UCSD-AML1 (cell line): Measurements from ENCODE around the gene ELMOD1.

Experiments
- DNase-seq: peaks from one replicate; lab custom pipeline; 2025; ENCODE audit not compliant: unreplicated experiment; lab: John Stamatoyannopoulos, UW

ELMOD1 gene

GRCh38 chr11:107683807-107684206 is 92.9 kb downstream of the ELMOD1 start:
- no peak for DNase-seq

- DNase-seq = no peak
Measured at GRCh38 chr11:107688322-107688918, 97.5 kb downstream of the ELMOD1 start.

DNA sequence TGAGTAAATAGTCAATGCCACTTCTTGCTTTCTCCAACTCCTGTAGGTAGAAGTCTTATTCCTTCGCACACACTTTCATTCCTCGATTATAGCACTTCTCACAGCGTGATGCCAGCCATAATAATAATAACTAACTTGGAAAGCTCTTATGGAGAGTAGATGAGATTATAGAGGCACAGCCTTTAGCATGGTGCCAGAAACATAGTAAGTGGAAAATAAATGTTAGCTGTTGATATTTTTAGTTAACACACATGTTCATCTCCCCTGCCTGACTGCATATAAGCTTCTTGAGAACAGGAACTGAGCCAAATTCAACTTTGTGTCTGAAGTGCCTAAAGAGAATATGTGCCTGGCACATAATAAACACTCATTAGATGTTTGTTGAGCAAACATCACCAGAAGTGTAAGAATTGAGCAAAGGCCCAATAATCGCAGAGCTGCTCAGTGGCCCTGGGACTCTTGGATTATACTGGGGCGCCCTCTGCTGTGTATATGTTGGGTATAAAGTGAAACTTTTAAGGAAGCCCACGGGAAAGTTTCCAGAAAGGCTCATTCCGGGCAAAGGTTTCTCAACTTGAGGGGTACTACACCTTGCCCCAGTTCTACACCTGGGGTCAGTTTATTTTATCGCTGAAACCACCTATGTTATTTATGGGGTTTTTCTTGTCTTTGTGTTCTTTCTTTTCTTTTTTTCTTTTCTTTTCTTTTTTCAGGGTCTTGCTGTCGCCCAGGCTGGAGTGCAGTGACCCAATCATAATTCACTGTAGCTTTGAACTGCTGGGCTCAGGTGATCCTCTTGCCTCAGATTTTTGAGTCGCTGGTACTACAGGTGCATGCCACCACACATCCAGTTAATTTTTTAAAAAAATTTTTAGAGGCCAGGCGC is 98.6 kb downstream of the ELMOD1 start:
- peak; percentile 41 for DNase-seq

DNA sequence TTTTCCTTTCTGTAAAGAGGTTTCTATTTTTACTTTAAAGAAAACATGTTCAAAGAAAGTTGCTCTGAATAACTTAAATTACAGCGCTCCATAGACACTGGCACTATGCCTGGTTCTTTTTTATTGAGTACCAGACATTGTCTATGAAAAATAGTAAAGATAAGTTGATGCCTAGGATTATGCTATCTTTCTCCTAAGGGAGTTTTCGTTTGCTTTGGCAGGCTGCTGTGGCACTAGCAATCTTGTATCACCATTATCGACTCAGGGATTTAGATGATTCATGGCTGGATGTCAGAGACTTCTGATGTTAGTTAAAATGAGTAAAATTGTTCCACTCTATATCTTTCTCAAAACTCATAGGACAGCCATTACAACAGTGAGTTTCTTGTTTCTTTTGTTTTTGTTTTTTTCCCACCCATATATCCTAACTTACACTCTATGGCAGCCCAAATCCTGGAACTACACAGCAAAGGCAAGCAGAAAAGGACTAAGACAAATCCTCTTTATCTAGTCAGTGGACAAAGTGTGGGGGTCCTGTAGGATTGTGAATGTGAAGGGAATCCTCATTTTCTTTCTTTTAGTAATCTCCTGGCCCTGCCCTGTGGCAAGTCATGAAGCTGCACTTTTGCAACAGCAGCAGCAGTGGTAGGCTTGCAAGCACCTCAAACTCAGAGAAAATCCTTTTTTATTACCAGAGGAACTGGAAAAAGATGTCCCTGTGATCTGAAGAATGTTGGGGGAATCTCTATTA is 100.2 kb downstream of the ELMOD1 start:
- no peak for DNase-seq

- DNase-seq = no peak
Measured at GRCh38 chr11:107695446-107695845, 104.5 kb downstream of the ELMOD1 start.

- no peak for DNase-seq
Measured at GRCh38 chr11:107696140-107696539, 105.2 kb downstream of the ELMOD1 start.

GRCh38 chr11:107697291-107697690 is 106.3 kb downstream of the ELMOD1 start:
- no peak for DNase-seq

DNA sequence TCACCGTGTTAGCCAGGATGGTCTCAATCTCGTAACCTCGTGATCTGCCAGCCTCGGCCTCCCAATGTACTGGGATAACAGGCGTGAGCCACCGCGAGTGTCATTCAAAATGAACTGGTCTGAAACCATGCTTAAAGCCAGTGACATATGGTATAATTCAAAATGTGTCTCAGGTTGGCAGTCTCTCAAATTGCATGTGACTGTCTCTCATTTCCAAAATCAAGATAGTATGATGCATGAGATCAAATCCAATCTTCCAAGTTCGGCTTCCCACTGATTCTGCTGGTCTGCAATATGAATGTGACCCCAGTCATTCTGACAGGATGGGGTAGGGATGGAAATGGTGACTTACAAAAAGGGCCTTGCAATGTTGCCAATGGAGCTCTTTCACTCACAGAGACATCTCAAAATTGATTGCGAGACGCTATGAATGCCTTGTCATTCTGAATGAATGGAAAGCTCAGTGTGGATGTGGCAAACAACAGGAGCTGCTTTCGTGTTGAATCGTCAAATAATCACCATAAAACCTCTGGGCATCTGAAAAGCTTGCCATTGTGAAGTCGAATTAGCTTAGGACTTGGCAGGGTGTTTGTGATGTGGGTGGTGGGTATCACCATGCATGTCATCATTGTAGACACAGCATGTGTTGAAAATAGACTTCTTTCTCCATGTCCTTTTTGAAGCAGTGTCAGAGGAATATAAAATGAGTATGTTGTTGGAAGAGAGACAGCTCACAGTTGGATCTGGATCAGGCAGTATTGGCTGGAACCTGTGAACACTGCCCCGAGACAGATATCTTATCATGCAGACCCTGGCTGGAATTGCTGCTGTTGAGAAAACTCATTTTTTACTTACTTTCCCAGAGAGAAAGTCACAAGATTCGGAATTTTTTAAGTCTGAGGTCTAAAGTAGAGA is 108.7 kb downstream of the ELMOD1 start:
- no peak for DNase-seq

GRCh38 chr11:107702109-107702660 is 111.2 kb downstream of the ELMOD1 start:
- no peak for DNase-seq

DNA sequence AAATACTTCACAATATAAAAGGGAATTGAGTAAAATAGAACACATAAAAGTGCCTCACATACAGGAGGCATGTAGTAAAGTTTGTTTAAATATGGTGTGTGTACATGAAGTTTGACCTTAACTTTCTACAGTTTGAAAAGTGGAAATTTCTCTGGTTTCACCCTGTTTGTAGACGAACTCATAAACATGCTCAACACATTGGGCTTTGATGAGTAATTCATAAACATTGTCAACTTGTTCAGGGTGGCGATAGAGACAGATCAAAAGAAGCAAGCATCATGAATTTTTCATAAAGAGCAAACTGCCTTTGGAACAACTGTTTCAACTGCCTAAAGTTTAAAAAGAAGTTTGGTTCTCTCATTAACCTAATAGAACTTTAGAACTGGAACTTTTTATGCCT is 111.8 kb downstream of the ELMOD1 start:
- DNase-seq = no peak

- no peak for DNase-seq
Measured at GRCh38 chr11:107704451-107704850, 113.5 kb downstream of the ELMOD1 start.

GRCh38 chr11:107705027-107705426 is 114.1 kb downstream of the ELMOD1 start:
- DNase-seq = no peak

DNA sequence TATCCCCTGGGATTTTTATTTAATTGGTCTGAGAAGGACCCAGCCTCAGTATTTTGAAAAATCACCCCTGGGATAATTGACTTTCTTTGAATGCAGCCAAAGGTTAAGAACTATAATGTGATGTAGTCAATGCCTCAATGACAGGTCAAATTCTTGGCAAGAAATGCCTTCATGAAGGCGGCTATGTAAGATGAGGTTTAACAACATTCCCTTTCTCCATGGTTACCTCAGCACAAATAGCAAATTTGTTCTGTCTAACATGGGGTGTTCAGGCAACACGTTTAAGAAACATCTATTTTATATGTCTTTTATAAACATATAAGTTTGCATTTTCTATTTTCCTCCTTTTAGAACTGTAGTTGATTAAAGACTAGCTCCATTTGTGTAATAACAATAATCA is 115.6 kb downstream of the ELMOD1 start:
- no peak for DNase-seq

DNA sequence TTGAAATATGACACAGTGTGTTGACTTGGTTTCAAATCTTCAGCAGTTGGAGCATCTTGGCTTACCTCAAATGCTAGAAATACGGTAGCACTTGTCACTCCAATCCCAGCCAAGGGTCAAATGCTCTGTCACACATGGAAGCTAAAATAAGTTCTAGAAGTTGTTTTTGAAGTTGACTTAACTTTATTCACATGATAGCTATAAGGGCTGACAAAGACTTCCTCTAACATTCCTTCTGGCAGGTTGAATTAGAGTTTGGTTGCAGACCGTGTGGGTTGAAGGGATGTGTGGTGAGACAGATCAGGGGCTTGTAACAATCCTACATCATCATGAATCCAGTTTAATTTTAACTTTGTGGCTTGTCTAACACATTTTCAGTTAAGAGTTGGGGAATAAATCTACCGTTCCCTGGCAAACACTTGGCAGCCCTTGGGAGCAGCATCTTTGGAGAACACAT is 116.3 kb downstream of the ELMOD1 start:
- DNase-seq = no peak

DNA sequence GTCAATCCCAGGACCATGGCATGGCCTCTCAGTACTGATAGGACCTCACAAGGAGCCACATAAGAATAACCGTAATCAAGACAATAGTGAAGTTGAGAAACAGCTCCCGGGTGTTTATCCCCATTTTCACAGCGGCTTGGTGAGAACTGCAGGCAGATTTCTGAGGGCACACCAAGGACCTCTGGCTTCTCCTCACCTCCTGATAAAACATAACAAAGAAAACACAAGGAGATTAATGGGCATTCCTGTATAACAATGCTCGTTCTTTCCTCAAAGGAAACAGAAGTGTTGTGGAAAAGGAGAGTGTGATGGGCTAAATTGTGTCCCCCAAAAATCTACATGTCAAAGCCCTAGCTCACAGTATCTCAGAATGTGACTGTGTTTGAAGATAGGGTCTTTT is 116.9 kb downstream of the ELMOD1 start:
- no peak for DNase-seq

DNA sequence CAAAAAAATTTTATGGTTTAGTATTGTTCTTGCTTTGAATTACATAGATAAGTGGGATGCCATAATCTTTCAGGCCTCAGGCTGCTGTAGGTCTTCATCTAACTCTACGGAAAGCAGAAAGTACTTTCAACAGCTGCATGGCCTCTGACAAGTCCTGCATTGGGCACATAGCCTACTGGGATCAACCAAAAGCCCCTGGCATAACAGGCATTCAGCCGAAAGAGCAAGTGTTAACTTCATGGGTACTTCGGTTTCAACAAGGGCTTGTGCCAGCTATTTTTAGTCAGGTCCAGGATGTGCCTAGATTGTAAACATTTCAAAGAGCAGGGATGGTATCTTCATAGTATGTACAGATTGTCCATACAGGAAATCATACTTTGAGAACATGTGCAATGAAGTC is 117.8 kb downstream of the ELMOD1 start:
- no peak for DNase-seq

GRCh38 chr11:107710301-107710700 is 119.4 kb downstream of the ELMOD1 start:
- no peak for DNase-seq

- DNase-seq = no peak
Measured at GRCh38 chr11:107711861-107712755, 121.2 kb downstream of the ELMOD1 start, which contains the start of gene SLN. Gene SLN (minus strand): TSS chr11:107712056.

DNA sequence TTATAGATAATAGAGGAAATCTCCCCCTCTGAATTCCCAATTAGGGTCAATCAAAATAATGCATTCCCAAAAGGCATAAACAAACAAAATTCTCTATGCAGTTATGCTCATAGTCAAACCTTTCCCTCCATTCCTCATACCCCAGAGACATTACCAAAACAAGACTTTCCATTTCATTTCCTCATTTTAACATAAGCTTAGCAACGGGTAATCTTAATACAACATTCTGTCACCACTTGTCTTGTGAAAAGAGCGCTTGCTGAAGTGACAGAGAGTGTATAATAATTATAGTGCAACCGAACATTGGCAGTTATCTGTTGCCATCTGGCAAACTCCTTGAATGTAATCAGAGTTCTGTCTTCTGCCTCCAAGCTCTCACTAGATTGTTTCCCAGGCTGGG is 122.1 kb downstream of the ELMOD1 start:
- DNase-seq = no peak
